Chondrocyte (in vitro differentiated cells): ENCODE results near the gene TUBA3D. TPM values are rescaled to one million over a fixed set of nuclear protein-coding genes. Genes with fewer than 3 reads are reported as not detected.
"Not testable (repeated sequence)": the region's sequence is repeated elsewhere in the genome, so short reads cannot be mapped to it uniquely, and the experiment has no call there.

ENCODE experiments used
- DNase-seq: peaks from one replicate; pipeline ENCODE4 v3.0.0; 2021; ENCODE audit warnings: mixed read lengths, low spot score
- H3K27ac Mint-ChIP-seq: one replicate; pipeline ENCODE4 v1.8.0; 2021; ENCODE audit warnings: mild to moderate bottlenecking, moderate library complexity, mixed read lengths; ENCODE audit not compliant: unreplicated experiment
- H3K27me3 Mint-ChIP-seq: 2 replicates; pipeline ENCODE4 v1.8.0; 2021; ENCODE audit warnings: low read depth, mixed read lengths
- H3K36me3 Mint-ChIP-seq: 2 replicates; pipeline ENCODE4 v1.8.0; 2021; ENCODE audit warnings: low read depth, mixed read lengths
- H3K4me1 Mint-ChIP-seq: 2 replicates; pipeline ENCODE4 v1.8.0; 2021; ENCODE audit warnings: low read depth, mild to moderate bottlenecking, mixed read lengths
- H3K4me3 Mint-ChIP-seq: one replicate; pipeline ENCODE4 v1.8.0; 2021; ENCODE audit warnings: mild to moderate bottlenecking, moderate library complexity, mixed read lengths; ENCODE audit not compliant: unreplicated experiment
- H3K9me3 Mint-ChIP-seq: 2 replicates; pipeline ENCODE4 v1.8.0; 2021; ENCODE audit warnings: low read depth, mixed read lengths
- total RNA-seq: library from RNA; stranded (reverse); gene quantifications from 3 replicates; pipeline ENCODE4 v1.2.1, GENCODE V29; 2021
- TF ChIP-seq, protein P1 (sequence below): fragments of 200-600 bp; sonication (generic); IDR thresholded peaks from 2 replicates; pipeline ENCODE4 v1.5.0; 2021; ENCODE audit warnings: antibody characterized with exemption, mild to moderate bottlenecking, moderate library complexity

Gene TUBA3D
- total RNA-seq, 1 donor from 2014 or later = not detected

DNA sequence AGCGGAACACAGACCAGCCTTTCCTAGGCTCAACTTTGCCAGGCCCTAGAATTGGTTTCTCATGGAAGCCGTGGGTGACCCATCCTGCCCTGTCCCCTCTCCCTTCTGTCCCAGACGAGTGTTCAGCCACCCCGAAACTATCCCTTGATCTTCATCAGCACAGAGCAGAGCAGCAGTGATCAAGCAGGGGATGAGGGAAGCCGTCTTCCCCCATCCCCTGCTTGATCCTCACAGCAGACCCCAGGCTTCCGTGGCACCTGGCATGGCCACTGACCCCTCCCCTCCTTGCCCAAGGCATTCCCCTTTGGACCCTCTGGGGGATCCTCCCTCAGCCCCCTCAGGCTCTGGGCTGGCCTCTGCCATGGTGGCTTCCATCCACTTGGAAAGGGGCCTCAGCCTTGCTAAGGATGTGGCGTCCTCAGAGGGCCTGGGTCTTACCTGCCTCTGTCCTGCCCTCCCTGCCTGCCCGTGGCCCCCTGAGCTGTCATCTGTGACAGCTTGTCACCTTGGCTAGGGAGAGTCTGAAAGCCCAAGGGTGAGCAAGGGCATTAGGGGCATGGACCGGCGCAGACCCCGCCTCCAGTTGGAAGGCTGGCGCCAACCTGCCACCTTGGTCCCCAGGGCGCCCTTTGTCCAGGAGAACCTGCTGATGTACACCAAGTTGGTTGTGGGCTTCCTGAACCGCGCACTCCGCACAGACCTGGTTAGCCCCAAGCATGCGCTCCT, 41.4 kb downstream of the TUBA3D start:
- H3K4me1 Mint-ChIP-seq = no peaks in the 10 kb centered on the region
- H3K27ac Mint-ChIP-seq = no peak overlapping the region
- H3K9me3 Mint-ChIP-seq = no peaks in the 10 kb centered on the region
- no peak overlapping the region for H3K4me3 Mint-ChIP-seq
- H3K36me3 Mint-ChIP-seq = peaks cover 10% of the 10 kb centered on the region
- TF ChIP-seq, protein P1, sequence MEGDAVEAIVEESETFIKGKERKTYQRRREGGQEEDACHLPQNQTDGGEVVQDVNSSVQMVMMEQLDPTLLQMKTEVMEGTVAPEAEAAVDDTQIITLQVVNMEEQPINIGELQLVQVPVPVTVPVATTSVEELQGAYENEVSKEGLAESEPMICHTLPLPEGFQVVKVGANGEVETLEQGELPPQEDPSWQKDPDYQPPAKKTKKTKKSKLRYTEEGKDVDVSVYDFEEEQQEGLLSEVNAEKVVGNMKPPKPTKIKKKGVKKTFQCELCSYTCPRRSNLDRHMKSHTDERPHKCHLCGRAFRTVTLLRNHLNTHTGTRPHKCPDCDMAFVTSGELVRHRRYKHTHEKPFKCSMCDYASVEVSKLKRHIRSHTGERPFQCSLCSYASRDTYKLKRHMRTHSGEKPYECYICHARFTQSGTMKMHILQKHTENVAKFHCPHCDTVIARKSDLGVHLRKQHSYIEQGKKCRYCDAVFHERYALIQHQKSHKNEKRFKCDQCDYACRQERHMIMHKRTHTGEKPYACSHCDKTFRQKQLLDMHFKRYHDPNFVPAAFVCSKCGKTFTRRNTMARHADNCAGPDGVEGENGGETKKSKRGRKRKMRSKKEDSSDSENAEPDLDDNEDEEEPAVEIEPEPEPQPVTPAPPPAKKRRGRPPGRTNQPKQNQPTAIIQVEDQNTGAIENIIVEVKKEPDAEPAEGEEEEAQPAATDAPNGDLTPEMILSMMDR = no peak
- DNase-seq = peak; percentile 71
- H3K27me3 Mint-ChIP-seq = no peaks in the 10 kb centered on the region

DNA sequence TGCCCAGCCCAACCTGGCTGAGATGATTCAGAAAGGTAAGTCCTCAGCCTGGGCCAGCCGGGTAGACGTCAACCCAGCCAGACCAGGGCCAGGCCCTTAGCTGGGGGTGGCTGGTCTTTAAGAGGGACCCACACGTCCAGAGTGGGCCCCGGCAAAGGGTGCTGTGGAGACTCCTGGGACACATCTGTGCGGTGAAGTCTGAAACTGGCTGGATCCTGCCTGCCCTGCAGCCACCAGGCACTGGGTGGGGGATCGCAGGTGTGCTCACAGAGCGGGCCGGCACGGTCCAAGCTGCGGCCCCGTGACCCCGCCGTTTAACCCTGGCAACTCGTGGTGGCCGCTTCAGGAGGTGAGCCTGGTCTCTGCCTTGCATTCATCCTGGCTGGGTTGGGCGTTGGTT, 41.9 kb downstream of the TUBA3D start:
- not testable (repeated sequence) for H3K4me1 Mint-ChIP-seq, DNase-seq, H3K9me3 Mint-ChIP-seq, H3K36me3 Mint-ChIP-seq, H3K27ac Mint-ChIP-seq, H3K27me3 Mint-ChIP-seq, H3K4me3 Mint-ChIP-seq

DNA sequence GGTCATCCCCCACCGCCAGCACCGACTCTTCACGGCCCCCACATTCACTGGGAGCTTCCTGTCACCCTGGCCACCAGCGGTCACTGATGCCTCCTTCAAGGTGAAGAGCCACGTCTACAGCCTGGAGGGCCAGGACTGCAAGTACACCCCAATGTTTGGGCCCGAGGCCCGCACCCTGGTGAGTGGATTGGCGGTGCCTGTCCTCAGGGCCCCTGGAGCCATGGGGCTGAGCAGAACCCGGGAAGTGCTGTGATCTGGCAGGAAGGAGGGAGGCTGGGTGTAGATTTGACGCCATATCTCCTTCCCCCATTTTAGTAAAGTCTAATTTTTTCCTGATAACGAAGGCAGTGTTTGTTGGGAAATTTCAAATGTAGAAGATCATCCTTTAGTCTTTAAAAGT, 42.6 kb downstream of the TUBA3D start:
- H3K27ac Mint-ChIP-seq, H3K4me3 Mint-ChIP-seq, H3K27me3 Mint-ChIP-seq, H3K4me1 Mint-ChIP-seq, DNase-seq, H3K9me3 Mint-ChIP-seq, H3K36me3 Mint-ChIP-seq: not testable (repeated sequence)

DNA sequence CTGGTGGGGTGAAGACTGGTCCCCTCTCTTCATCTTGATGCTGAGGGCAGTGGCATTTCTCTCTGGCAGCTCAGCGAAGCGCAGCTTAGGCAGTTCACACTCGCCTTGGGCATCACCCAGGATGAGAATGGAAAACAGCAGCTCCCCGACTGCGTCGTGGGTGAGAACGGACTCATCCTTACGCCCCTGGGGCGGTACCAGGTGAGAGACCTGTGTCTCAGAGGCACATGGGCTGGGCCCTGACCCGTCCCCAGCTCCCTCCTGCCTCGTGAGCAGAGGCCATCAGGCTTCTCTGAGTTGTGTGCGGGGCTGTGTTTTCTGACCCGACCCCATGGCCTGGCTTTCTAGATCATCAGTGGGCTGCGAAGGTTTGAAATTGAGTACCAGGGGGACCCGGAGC, 43.5 kb downstream of the TUBA3D start:
- H3K27ac Mint-ChIP-seq = no peak overlapping the region
- peaks cover 8% of the 10 kb centered on the region for H3K36me3 Mint-ChIP-seq
- no peak overlapping the region for H3K4me3 Mint-ChIP-seq
- no peaks in the 10 kb centered on the region for H3K27me3 Mint-ChIP-seq
- TF ChIP-seq, protein P1 = no peak
- H3K4me1 Mint-ChIP-seq = no peaks in the 10 kb centered on the region
- no peak for DNase-seq
- H3K9me3 Mint-ChIP-seq = no peaks in the 10 kb centered on the region

DNA sequence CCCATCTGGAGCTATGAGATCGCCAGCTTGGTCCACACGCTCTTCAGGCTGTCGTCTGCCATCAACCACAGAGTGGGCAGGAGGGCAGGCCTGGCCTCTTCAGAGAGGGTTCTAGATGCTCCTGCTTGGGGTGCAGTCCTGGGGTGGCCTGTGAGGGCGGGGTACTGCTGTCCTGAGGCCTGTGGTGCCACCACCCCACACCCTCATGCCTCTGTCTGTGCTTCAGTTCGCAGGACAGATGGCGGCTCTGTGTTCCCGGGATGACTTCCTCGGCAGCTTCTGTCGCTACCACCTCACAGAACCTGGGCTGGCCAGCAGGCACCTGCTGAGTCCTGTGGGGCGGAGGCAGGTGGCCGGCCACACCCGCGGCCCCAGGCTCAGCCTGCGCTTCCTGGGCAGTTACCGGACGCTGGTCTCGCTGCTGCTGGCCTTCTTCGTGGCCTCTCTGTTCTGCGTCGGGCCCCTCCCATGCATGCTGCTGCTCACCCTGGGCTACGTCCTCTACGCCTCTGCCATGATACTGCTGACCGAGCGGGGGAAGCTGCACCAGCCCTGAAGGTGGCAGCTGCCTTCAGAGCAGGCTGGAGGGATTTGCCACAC, 44.1 kb downstream of the TUBA3D start:
- not testable (repeated sequence) for H3K27me3 Mint-ChIP-seq, H3K4me1 Mint-ChIP-seq, H3K36me3 Mint-ChIP-seq, H3K9me3 Mint-ChIP-seq, H3K4me3 Mint-ChIP-seq, DNase-seq, H3K27ac Mint-ChIP-seq

DNA sequence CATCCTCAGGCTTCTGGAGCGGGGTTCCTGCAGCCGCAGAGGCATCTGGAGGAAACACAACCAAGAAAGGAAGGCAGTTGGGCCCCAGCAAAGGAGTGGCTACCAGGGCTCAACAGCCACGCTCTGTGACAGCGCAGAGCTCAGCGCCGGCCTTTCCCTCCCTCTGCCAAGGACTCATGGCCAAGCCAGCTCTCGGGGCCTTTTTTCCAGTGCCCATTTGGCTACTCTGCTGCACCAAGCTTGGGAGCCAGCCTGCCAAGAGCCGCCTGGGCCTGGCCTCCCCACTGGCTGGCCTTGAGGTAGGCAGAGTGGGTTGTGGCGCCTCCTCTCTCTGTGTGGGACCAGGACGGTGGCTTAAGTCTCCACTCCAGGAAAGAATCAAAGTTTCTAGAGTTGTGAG, 44.6 kb downstream of the TUBA3D start:
- TF ChIP-seq, protein P1 = no peak
- no peak for DNase-seq
- Mint-ChIP-seq H3K4me1 (no peaks in the 10 kb centered on the region), H3K9me3 (no peaks in the 10 kb centered on the region), H3K36me3 (peaks cover 8% of the 10 kb centered on the region), H3K27me3 (no peaks in the 10 kb centered on the region), H3K4me3 (no peak overlapping the region), H3K27ac (no peak overlapping the region)

DNA sequence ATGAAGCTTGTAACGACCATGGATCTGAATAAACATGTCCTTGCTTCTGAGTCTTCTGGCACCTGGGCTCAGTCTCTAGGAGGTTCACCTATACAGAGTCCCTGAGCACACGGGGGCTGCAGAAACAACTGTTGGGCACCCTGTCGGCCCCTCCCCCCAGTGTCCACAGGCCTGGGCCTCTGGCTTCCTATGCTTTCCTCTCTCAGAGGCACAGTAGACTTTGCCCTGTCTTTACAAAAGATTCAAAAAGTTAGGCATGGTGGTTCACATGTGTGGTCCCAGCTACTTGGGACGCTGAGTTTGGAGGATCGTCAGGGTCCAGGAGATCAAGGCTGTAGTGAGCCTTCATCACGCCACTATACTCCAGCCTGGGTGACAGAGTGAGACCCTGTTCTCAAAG, 45.6 kb downstream of the TUBA3D start:
- not testable (repeated sequence) for H3K27ac Mint-ChIP-seq, H3K4me1 Mint-ChIP-seq, H3K27me3 Mint-ChIP-seq, DNase-seq, H3K9me3 Mint-ChIP-seq, H3K4me3 Mint-ChIP-seq, H3K36me3 Mint-ChIP-seq
